HG02678 (cell line): ENCODE data around the gene CYB5R3.
"Not testable (repeated sequence)": the region's sequence is repeated elsewhere in the genome, so short reads cannot be mapped to it uniquely, and the experiment has no call there.

Experiments used
- ATAC-seq: cut with Tn5 transposase; IDR thresholded peaks from one replicate; pipeline ENCODE4 v1.9.1; 2021; ENCODE audit warnings: mild to moderate bottlenecking, moderate library complexity; ENCODE audit not compliant: unreplicated experiment

Gene CYB5R3

DNA sequence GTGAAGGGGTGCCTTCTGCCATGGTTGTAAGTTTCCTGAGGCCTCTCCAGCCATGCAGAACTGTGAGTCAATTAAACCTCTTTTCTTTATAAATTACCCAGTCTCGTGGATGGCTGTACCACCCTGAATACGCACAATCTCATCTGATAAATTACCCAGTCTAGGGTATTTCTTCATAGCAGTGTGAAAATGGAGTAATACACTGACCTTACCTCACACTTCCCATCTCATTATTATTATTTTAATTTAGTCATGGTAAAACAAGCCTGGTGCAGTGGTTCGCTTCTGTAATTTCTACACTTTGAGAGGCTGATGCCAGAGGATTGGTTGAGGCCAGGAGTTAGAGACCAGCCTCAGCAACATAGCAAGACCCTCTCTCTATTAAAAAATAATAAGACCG is 30.5 kb upstream of the CYB5R3 start:
- ATAC-seq, result no peak

DNA sequence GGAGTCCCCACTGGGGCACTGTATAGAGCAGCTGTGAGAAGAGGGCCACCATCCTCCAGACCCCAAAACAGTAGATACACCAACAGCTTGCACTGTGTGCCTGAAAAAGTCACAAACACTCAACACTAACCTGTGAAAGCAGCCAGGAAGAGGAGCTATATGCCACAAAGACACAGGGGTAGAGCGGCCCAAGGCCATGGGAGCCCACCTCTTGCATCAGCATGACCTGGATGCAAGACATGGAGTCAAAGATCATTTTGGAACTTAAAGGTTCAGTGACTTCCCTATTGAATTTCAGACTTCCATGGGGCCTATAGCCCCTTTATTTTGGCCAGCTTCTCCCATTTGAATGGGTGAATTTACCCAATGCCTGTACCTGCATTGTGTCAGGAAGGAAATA is 29.7 kb upstream of the CYB5R3 start:
- ATAC-seq, result no peak

DNA sequence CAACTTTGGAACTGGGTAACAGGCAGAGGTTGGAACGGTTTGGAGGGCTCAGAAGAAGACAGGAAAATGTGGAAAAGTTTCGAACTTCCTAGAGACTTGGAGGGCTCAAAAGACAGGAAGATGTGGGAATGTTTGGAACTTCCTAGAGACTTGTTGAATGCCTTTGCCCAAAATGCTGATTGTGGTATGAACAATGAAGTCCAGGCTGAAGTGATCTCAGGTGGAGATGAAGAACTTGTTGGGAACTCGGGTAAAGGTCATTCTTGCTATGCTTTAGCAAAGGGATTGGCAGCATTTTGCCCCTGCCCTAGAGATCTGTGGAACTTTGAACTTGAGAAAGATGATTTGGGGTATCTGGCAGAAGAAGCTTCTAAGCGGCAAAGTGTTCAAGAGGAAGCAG is 28.7 kb upstream of the CYB5R3 start:
- not testable (repeated sequence) for ATAC-seq

DNA sequence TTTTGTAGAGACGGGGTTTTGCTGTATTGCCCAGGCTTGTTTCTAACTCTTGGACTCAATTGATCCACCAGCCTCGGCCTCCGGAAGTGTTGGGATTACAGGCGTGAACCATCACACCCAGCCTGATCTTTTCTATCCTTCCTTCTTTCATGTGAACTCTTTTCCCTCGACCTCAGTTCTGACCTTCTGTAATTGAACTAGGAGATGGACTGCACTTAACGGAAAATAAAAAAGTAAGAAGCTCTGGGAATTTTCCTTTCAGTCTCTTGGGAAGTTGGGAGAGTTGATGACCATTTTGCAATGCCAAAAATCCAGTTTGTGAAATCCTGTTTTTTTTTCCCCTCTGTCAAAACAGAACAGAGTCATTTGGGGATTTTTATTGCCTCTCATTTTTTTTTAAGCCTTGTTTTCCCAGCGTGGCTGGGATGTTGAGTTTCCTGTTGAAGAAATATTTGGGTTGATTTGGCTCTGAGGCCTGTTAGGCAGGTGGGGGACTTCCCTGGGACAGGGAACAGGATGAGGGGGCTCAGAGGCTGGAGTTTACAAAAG is 26.9 kb upstream of the CYB5R3 start:
- no peak for ATAC-seq

DNA sequence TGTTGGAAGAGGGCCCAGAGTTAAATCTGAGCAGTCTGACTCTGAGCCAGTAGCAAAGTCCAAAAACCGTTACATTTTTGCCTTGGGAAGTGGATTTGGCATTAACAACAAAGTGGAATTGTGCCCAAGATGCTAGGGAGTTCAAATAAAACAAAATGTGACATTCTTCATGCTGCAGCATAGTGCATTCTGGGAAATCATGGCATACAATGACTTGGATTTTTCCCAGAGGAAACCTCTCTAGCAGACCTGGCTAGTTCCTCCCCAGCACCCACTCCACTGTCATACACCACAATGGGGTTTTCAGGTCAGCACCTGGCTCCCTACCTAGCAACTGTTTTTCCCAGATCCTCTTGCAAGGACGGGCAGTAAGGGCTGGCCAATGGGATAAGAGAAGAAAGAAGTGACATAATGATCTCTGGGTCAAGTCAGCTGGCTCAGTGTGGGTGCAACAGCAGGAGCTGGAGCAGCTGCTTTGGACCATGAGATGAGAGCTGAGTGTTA is 24.8 kb upstream of the CYB5R3 start:
- ATAC-seq, result no peak

DNA sequence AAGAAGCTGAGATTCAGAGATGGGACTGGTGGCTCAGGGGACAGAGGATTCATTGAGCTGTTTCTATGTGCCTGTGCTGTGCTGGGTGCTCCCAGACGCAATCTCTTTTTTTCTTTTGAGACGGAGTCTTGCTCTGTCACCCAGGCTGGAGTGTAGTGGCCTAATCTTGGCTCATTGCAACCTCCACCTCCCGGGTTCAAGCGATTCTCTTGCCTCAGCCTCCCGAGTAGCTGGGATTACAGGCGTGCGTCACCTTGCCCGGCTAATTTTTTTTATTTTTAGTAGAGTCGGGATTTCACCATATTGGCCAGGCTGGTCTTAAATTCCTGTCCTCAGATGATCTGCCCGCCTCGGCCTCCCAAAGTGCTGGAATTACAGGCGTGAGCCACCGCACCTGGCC is 23.9 kb upstream of the CYB5R3 start:
- ATAC-seq, result not testable (repeated sequence)

DNA sequence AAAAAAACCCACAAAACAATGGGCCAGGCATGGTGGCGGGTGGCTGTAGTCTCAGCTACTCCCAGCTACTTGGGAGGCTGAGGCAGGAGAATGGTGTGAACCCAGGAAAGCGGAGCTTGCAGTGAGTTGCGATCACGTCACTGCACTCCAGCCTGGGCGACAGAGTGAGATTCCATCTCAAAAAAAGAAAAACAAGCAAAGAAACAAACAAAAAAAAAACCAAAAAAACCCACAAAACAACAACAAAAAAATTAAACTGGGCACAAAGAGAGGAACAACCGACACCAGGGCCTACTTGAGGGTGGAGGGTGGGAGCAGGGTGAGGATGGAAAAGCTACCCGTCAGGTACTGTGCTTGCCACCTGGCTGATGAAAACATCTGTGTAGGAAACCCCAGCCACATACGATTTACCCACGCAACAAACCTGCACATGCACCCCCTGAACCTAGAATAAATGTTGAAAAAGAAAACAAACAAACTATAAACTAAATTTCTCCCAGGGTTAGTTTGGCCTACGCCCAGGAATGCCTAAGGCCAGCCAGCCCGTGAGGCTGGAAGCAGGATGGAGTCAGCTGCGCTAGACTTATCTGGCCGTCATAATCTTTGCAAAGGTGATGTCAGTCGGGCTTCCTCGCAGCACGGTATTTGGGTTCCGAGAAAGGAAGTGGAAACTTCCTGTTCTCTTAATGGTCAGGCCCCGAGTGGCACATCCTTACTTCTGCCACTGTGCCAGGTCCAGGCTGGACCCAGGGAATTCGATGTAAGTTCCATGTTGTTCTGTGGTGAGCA is 21.9 kb upstream of the CYB5R3 start:
- ATAC-seq, result no peak

DNA sequence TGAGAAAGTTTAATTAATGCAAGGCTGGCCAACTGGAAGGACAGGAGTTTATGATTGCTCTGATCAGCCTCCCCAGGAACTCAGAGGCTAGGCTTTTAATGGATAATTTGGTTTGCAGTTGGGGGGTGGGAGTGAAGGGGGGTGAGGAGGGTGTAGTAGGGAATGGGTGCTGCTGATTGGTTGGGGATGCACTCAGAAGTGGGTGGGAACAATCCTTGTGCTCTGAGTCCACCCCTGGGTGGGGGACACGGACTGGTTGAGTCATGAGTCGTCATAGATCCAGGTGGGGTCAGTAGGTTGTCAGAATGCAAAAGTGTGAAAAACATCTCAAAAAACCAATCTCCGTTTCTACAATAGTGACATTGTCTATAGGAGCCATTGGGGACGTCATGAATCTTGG is 20.9 kb upstream of the CYB5R3 start:
- no peak for ATAC-seq

DNA sequence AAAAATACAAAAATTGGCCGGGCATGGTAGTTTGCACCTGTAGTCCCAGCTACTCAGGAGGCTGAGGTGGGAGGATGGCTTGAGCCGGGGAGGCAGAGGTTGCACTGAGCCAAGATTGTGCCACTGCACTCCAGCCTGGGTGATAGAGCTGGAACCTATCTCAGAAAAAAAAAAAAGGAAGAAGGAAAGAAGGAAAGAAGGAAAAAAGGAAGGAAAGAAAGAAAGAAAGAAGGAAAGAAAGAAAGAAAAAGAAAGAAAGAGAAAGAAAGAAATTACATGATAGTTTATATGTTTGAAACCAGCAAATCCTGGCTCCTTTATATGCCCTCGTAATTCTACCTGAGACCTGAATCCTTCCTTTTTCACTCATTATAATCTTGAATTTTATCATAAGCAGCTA is 17.2 kb upstream of the CYB5R3 start:
- ATAC-seq, result not testable (repeated sequence)

DNA sequence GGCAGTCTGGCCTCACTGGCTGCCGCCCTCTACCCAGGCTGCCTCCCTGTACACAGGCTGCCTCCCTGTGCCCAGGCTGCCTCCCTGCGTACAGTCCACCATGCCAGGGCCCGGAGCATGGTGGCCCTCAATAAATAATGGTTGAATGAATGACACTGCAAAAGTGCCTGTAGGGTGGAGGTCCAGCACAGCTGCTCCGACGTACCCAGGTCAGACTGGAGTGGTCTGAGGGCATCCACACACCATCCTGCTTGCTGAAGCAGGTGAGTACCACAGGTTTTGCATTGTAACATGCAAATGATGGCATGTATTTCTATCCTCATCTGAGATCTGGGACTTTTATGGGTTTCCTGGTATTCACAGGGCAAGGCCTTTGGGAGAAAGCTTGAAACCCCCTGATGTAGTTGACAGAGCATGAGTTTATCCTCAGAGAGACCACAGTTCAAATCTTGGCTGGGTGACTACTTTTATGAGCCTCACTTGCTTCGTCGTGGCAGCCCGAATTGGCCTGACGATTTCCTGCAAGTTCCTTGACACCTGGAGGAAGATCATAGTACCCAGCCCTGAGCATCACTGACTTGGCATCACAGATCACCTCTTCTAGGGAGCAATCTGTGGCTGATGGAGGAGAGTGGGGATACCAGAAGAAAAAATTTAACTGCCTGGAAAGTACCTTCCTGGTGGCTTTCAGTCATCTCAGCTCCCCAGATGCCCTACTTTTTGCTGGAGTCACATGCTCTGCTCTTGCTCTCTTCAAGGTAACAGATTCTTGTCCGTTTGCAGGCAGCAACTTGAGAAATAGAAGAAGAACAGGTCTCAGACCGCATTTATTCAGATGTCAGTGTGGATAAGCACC is 16.0 kb upstream of the CYB5R3 start:
- ATAC-seq, result no peak

DNA sequence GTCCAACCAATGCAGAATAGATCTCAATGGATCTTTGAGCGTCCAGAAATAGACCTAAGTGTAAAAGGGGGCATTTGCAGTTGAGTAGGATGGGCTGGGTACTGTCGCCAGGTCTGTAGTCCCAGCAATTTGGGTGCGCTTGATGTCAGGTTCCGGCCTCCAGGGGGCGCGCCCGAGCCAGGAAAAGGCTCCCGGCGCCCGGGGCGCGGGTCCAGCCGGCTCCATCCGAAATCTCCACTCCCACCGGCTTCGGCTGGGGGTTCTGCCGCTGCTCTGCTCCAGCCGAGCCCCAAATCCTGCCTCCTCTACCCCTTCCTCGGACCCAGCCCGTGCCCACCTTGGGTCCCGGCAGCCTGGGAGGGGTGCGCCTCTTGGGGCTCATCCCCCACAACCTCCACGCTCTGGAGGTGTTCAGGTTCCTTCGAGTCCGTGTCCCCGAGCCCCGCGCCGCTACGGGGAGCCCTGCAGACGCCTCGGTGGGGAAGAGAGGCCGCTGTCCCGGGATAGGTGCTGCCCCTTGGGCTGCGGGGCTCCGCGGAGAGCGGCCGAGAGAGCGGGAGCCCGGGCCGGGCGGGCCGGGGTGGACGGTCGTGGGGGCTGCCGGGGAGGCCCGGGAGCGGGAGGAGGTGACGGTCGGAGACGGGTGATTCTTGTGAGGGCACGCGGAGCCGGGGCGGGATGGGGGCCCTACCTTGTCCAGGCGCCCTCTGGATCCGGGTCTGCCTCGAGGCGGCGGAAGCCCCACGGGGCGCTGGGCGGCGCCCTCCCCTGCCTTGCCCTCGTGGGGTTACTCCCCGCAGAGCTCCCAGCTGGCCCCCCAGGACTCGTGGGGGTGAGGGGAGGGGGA is 13.0 kb upstream of the CYB5R3 start:
- ATAC-seq, result no peak

DNA sequence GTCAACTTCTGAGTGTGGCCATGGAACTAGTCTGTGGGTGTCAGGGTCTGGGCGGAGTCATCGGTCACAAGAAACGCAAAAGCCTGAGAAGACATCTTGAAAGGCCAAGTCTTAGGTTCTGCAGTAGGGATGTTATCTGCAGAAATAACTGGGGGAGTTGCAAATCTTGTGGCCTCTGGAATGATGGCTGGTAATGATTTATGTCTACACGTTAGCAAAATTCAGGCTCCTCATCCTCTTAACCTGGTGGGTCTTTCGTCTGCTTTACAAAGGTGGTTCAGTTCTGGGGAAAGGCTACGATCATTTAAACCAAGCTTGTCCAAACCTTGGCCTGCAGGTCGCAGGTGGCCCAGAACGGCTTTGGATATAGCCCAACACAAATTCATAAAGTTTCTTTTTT is 7.4 kb upstream of the CYB5R3 start:
- no peak for ATAC-seq

DNA sequence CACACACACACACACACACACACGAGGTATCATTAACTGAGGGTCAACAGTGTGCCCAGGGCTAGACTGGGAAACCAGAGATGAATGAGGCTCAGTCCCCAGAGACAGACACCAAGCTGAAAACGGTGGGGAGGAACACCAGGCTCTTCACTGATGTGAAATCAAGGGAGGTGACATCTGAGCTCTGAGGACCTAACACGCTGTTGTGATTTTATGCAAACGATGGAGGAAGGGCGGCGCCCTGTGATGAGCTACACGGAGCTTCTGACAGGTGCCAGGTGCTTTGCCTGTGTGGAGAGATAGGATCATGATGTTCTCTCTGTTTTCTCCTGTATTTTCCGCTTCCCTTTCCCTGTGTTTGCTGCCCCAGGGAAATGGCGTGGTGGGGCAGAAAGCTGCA is 6.5 kb upstream of the CYB5R3 start:
- no peak for ATAC-seq

DNA sequence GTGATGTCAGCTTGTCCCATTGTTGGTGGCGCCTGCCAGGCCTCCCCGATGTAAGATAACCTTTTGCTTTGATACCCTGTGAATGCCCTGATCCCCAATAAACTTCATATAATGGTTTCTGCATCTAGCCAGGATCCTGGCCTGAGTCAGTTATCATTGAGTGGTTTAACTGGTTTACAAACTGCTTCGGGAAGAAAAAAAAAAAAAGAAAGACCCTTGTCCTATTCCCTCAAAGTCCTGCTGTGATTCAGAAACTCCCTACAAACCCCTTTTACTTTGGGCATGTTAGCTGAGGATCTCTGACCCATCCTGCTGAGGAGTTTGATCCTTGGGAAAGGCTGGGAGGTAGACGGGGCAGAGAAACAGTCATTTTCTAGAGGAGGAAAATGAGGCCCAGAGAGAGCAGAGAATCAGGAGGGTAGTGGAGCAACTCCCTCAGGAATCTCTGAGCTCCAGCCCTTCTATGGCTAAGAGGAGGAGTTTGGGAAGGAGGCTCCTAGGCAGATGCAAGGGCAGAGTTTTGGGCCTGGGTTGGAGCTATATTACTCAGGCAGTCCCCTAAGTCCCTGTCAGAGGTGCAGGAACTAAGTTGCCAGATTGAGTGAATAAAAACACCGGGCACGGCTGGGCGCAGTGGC is 5.4 kb upstream of the CYB5R3 start:
- ATAC-seq, result no peak

DNA sequence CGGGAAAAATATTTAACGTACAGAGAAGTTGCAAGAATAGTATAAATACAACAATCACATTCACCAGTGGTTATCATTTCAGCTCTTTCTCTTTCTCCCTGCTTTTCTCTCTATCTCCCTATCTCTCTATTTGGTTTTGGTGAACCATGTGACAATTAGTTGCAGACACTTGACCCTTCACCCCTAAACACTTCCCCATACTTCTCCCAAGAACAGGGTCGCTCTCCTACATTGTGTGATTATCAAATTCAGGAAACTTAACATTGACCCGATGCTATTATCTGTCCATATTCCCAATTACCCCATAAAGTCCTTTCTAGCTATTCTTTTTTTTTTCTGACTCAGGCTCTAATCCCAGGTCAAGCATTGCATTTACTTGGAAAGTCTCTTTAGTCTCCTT is 4.8 kb upstream of the CYB5R3 start:
- ATAC-seq, result no peak

DNA sequence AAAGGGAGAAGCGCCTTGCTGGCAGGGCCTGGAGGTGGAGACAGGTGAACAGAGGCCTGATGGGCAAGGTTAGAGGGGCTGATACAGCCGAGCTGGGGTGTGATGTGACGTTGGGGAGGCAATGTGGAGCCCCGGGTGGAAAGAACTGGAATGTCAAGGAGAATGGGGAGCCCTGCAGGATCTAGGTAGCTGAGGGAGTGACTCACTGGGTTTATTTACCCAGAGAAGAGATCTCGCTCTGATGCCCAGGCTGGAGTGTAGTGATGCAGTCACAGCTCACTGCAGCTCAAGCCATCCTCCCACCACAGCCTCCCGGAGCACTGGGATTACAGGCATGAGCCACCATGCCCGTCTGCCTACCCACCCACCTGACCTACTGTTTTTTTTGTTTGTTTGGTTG is 1.9 kb upstream of the CYB5R3 start:
- ATAC-seq, result no peak

DNA sequence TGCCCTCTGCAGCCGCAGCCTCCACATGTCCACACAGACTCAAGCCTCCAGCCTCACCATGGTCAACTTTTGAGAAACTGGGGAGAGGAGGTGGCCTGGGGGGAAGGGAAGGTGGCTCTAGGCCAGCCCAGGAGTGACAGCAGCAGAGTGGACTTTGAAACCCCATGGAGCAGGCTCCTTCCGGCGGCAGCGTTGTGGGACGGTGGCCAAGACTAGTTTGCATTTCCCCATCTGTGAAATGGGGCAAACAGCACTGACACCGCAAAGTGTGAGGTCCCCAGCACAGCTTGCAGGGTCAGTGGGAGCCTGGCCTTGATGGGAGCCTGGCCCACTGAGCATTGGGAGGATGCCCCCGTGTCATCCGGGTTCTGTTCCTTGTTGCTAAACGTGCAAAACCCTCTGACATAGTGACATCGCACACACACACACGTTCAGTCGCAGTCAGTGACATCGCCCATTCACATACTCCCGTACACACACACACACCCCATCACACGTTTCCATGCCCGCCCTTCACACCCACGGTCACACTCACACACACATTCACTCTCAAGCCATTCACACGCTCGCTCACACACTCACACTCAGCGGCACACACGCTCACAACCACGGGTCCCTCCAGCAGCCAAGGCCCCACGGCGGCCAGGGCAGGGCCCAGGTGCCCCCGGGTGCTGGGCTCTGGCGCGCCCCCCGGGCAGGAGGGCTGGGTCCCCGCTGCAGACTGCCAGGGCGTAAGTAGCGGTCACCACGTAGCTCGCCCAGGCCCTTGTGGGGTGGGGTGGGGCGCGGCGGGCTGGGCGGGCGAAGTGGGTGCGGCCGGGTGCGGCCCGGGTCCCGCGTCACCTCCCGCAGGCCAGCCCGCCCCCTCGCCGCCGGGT is 585 bp downstream of the CYB5R3 start:
- ATAC-seq, result peak; percentile 43

DNA sequence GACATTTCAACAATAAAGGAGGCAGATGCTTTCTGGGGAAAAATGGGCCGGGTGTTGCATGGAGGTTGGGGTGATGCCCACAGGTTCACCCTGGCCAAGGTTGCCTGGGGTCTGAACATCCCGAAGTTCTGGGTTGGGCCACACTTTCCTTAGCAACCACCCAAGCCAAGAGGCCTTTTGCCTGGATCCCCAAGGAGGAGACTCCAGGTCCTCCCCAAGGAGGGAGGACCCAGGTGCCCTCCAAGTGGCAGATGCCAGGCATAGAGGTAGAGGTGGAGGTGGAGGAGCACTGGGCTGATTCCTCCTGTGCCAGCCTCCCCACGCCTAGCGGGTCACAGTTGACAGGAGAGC is 1.2 kb downstream of the CYB5R3 start:
- no peak for ATAC-seq
